ENCODE data around the gene DKC1. TPM values are rescaled to one million over a fixed set of nuclear protein-coding genes. Genes with fewer than 3 reads are reported as not detected.

Gene DKC1
- total and polyA plus RNA-seq, 2 experiments from 2014 or later = 120 to 165 TPM

GRCh38 chrX:154738011-154738738 lies 24.5 kb upstream of the DKC1 start:
- Histone ChIP-seq H3K4me1 (ENCODE audit: insufficient read depth) (no peaks in the 10 kb centered on the region), H3K4me3 (no peak overlapping the region), H3K79me2 (replicated peaks; ENCODE audit: insufficient read depth) (no peaks in the 10 kb centered on the region), H3K4me2 (no peak overlapping the region), H2AFZ (no peak overlapping the region), H3K36me3 (ENCODE audit: insufficient read depth) (no peaks in the 10 kb centered on the region), H3F3A (replicated peaks; ENCODE audit: low read depth) (no peaks in the 10 kb centered on the region), H3K9me2 (ENCODE audit: insufficient read depth) (no peaks in the 10 kb centered on the region), H3K27me3 (ENCODE audit: insufficient read depth) (no peaks in the 10 kb centered on the region), H3K27ac (ENCODE audit: low read depth) (no peak overlapping the region), H4K20me1 (replicated peaks; ENCODE audit: insufficient read depth) (no peaks in the 10 kb centered on the region)
- TF ChIP-seq EZH2phosphoT487 (IDR thresholded peaks at IDR 0.05; ENCODE audit: unreplicated experiment) = no peak
- H3K36me3 Mint-ChIP-seq (ENCODE audit: low read depth) = no peaks in the 10 kb centered on the region
- DNase-seq (ENCODE audit: low spot score) (no peak), ATAC-seq (no peak)
- no peaks in the 10 kb centered on the region for H3K9me3 Mint-ChIP-seq
- peaks cover 4% of the 10 kb centered on the region; the same call in 2 of the 3 replicates for H3K4me1 Mint-ChIP-seq
- H3K27ac Mint-ChIP-seq = no peak overlapping the region
- no peak overlapping the region for H3K4me3 Mint-ChIP-seq
- peaks cover 4% of the 10 kb centered on the region for H3K27me3 Mint-ChIP-seq (ENCODE audit: insufficient read depth, low read depth, poor library complexity)

GRCh38 chrX:154739952-154740465 lies 22.7 kb upstream of the DKC1 start:
- no peaks in the 10 kb centered on the region; the same call in 2 of the 3 replicates for H3K9me3 Mint-ChIP-seq
- H3K36me3 Mint-ChIP-seq (ENCODE audit: low read depth) = no peaks in the 10 kb centered on the region
- Histone ChIP-seq H3K27me3 (ENCODE audit: insufficient read depth) (no peaks in the 10 kb centered on the region), H3K9me2 (ENCODE audit: insufficient read depth) (no peaks in the 10 kb centered on the region), H3K4me2 (no peak overlapping the region), H2AFZ (no peak overlapping the region), H4K20me1 (replicated peaks; ENCODE audit: insufficient read depth) (no peaks in the 10 kb centered on the region), H3K4me1 (ENCODE audit: insufficient read depth) (no peaks in the 10 kb centered on the region), H3F3A (replicated peaks; ENCODE audit: low read depth) (no peaks in the 10 kb centered on the region), H3K27ac (ENCODE audit: low read depth) (no peak overlapping the region), H3K36me3 (ENCODE audit: insufficient read depth) (no peaks in the 10 kb centered on the region), H3K4me3 (no peak overlapping the region), H3K79me2 (replicated peaks; ENCODE audit: insufficient read depth) (no peaks in the 10 kb centered on the region)
- H3K27ac Mint-ChIP-seq = no peak overlapping the region
- no peak for ATAC-seq
- H3K4me1 Mint-ChIP-seq = no peaks in the 10 kb centered on the region
- H3K4me3 Mint-ChIP-seq = no peak overlapping the region
- H3K27me3 Mint-ChIP-seq (ENCODE audit: insufficient read depth, low read depth, poor library complexity) = peaks cover 2% of the 10 kb centered on the region
- no peak for DNase-seq (ENCODE audit: low spot score)
- TF ChIP-seq ZNF114 (CRISPR knock-in tag; IDR thresholded peaks at IDR 0.05) (no peak), ETS1 (IDR thresholded peaks at IDR 0.05) (no peak), EZH2phosphoT487 (IDR thresholded peaks at IDR 0.05; ENCODE audit: unreplicated experiment) (no peak), CREB1 (CRISPR knock-in tag; IDR thresholded peaks at IDR 0.05; ENCODE audit: low read depth) (no peak), JUNB (IDR thresholded peaks at IDR 0.05; ENCODE audit: unreplicated experiment) (no peak), ZNF331 (CRISPR knock-in tag; IDR thresholded peaks at IDR 0.05; ENCODE audit: low read depth) (no peak), EZH2 (IDR thresholded peaks at IDR 0.05; ENCODE audit: low read depth, unreplicated experiment) (no peak), NANOG (IDR thresholded peaks at IDR 0.05; ENCODE audit: borderline replicate concordance) (no peak), STAT1 (IDR thresholded peaks at IDR 0.05; ENCODE audit: unreplicated experiment) (no peak)
- TF ChIP-seq, protein P1, sequence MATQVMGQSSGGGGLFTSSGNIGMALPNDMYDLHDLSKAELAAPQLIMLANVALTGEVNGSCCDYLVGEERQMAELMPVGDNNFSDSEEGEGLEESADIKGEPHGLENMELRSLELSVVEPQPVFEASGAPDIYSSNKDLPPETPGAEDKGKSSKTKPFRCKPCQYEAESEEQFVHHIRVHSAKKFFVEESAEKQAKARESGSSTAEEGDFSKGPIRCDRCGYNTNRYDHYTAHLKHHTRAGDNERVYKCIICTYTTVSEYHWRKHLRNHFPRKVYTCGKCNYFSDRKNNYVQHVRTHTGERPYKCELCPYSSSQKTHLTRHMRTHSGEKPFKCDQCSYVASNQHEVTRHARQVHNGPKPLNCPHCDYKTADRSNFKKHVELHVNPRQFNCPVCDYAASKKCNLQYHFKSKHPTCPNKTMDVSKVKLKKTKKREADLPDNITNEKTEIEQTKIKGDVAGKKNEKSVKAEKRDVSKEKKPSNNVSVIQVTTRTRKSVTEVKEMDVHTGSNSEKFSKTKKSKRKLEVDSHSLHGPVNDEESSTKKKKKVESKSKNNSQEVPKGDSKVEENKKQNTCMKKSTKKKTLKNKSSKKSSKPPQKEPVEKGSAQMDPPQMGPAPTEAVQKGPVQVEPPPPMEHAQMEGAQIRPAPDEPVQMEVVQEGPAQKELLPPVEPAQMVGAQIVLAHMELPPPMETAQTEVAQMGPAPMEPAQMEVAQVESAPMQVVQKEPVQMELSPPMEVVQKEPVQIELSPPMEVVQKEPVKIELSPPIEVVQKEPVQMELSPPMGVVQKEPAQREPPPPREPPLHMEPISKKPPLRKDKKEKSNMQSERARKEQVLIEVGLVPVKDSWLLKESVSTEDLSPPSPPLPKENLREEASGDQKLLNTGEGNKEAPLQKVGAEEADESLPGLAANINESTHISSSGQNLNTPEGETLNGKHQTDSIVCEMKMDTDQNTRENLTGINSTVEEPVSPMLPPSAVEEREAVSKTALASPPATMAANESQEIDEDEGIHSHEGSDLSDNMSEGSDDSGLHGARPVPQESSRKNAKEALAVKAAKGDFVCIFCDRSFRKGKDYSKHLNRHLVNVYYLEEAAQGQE (IDR thresholded peaks at IDR 0.05; ENCODE audit: unreplicated experiment) = no peak
- TF ChIP-seq, protein P2, sequence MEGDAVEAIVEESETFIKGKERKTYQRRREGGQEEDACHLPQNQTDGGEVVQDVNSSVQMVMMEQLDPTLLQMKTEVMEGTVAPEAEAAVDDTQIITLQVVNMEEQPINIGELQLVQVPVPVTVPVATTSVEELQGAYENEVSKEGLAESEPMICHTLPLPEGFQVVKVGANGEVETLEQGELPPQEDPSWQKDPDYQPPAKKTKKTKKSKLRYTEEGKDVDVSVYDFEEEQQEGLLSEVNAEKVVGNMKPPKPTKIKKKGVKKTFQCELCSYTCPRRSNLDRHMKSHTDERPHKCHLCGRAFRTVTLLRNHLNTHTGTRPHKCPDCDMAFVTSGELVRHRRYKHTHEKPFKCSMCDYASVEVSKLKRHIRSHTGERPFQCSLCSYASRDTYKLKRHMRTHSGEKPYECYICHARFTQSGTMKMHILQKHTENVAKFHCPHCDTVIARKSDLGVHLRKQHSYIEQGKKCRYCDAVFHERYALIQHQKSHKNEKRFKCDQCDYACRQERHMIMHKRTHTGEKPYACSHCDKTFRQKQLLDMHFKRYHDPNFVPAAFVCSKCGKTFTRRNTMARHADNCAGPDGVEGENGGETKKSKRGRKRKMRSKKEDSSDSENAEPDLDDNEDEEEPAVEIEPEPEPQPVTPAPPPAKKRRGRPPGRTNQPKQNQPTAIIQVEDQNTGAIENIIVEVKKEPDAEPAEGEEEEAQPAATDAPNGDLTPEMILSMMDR (conservative IDR thresholded peaks at IDR 0.05; ENCODE audit: low read depth in 2 of 2) = no peak

Measured in GM23338 (cell line).